ENCODE results near the gene OR4F6.
"Not testable (repeated sequence)": the region's sequence is repeated elsewhere in the genome, so short reads cannot be mapped to it uniquely, and the experiment has no call there.

Gene OR4F6, protein sequence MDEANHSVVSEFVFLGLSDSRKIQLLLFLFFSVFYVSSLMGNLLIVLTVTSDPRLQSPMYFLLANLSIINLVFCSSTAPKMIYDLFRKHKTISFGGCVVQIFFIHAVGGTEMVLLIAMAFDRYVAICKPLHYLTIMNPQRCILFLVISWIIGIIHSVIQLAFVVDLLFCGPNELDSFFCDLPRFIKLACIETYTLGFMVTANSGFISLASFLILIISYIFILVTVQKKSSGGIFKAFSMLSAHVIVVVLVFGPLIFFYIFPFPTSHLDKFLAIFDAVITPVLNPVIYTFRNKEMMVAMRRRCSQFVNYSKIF

DNA sequence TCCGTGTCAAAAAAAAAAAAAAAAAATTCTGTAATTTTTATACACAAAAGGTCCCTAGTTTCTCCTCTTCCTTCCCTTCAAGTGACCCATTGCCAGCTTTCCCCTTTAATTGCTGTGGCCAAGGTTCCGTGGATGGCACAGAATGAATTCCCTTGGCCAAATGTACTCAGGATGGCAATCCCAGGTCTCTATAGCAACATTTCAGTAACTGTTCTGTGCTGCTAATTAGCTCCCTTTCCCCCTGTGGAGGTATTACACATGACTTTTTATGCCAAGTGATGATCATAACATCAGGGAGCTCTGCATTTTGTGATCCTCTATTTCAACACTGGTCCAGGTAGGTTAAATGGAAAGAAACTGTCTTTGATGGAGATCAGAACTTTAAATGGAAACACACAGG is at the start of gene OR4F6:
OR4F6 (plus strand) TSS at position 301 of the 400 bp plus-strand sequence. CDS start 2,211 bp downstream, outside the sequence.
- no peak for DNase-seq

DNA sequence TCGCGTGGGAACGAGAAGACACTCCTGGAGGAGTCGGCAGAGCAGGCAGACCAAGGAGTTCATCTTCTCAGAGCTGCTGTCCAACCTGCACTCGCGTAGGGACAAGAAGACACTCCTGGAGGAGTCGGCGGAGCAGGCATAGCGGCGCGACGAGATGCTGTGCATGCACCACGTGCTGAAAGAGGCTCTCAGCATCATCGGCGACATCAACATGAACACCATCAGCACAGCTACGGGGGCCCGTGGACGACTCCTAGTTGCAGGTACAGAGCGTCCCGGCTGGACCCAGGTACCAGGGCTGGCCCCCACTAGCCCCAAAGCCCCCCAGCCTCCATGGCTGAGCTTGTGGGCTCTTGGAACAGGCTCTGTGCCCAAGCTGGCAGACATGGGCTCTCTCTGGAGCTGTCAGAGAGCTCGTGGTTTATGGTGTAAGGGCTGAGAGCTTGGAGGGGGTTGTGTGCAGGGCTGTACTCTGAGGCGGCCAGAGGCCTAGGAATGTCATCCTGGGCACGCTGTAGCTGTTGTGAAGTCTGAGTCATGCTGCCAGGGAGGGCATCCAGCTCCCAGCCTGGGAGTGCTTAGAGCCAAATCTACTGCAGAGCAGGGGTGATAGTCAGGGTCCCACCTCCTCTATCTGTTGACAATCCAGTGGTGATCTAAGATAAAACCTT is 38.5 kb upstream of the OR4F6 start:
- DNase-seq, result not testable (repeated sequence)

DNA sequence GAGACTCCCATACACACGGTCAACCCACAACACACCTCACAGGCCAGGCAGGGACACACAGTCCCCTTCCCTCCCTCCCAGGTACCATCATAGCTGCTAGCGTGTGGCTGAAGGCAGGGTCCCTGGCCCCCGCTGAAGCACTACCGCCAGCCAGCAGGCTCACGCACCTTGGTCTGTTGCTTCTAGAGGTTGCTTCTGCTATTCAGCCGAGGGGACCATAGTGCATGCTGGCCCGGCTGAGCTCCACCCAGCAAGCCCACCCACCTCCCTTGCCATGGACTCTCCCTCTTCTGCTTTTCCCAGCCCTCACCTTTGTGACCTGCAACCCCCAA is 38.0 kb upstream of the OR4F6 start:
- DNase-seq, result not testable (repeated sequence)

DNA sequence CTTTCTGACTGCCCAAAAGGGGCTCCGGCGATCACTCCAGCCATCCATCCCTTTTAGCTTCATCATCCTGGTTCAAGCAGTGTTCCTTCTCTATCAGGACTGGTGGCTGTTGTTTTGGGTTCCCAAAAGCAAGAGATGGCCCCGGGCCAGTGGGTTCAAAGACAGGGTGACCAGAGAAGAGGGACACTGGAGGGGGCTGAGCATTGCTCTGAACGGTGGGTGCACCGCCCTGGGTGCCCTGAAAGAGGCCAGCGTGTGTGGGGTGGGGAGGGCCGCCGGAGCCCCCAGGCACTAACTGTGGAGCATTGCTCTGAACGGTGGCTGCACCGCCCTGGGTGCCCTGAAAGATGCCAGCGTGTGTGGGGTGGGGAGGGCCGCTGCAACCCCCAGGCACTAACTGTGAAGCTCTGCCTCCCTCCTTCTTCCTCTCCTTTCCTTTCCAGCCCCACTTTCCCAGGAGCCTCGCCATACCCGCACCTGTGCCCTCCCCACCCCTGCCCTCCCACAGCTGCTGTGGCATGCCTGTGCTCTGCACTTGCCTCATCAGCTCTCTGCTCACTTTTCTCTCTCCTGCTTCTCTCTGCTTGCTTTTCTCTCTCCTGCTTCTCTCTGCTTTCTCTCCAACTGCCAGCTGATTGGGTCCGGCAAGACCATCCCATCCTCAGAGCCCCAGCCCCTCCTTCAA is 37.4 kb upstream of the OR4F6 start:
- DNase-seq, result no peak

DNA sequence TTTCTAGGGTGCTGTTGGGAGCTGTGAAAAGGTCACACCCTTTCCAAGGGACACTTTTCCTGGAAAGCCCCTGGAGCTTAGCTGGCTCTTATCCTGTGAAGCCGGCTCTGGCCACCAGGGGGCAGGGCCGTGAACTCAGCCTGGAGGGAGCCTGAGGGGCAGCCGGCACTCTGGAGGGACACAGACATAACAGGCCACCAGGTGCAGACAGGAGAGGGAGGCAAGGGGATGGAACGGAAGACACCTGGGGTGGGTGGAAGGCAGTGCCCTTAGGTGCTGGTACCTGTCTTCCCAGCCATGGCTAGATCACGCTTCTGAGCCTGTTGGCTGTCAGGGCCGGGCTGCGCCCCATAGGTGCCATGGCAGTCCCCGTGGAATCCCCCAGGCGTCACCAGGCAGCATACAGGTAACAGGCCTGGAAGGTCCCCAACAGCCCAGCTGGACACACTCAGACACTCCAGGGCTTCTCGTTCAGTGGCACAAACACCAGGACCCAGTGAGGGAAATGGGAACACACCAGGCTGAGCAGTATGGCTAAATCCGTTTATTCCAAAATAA is 36.1 kb upstream of the OR4F6 start:
- not testable (repeated sequence) for DNase-seq

DNA sequence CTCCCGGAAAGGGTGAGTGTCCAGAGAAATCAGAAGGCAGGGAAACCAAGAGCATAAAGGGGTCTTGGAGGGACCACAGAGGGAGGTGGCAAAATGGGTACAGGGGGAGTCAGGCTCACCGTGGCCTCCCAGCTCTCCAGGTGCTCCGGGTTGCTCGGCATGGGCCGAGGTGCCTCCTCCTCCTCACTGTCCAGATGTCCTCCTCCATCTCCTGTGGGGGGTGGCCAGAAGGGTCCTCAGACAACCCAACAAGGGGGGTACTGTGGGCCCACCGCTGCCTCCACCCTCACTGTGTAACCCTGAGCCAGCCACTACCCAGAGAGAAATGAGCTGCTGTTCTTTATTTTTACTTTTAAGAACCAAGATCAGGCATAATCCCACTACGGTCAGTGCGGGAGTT is 30.4 kb upstream of the OR4F6 start:
- DNase-seq, result no peak

DNA sequence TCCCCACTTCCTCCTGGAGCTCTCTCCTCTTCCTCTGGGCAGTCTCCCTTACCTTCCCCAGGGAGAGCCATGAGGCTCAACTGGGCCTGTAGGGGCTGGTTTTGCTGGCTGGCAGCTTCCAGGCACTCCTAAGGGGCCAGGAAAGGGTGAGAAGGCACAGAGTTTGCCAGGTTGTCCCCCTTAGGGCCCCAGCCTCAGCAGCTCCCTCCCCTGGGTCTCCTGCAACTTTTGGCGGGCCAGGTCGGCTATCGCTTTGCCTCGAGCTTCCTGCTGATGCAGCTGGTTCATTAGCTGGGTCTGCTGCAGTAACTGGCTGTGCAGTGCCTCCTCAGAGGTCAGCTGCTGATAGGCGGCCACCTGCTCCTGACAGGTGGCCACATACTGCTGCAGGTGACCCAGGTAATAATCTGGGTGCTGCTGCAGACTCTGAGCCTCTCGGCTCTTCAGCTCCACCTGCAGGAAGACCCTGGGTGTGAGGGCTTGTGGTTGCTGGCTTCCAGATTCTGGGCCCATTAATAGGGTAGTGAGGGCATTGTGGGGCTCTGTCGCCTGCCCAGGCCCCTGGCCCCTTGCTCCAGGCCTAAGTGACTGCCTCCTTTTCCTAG is 29.7 kb upstream of the OR4F6 start:
- no peak for DNase-seq

DNA sequence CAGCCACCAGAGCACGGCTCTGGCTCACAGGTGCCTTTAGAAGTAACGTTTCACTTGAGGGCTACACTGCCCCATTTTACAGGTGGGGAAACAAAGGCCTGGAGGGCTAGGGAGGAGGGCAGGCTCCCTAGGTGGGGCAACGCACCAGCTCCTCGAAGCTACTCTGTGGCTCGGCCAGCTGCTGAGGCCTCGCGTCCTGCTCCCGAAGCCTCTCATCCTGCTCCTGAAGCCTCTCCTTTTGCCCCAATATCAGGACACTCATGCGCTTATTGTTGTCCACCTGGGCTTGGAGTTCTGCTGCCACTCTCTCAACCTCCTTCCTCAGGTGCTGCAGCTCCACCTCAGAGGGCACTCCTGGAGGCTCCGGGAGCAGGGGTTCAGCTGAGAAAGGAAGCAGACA is 28.2 kb upstream of the OR4F6 start:
- DNase-seq, result no peak

DNA sequence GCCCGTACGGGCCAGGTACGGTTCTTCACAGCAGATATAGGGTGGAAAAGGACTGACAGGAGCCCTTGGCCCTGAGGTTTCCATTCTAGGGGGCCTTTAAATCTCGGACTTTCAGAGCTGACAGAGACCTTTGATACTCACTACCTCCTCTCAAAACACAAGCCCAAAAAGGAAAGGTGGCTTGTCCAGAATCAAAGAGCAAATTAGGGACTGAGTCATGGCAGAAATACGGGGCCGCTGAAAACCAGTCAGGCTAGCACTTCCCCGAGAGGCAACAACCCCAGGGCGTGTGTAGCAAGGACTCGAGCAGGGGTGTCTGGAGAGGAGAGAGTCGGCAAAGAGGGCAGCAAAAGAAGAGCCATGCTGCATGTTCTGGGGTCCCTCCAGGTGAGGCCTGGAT is 24.7 kb upstream of the OR4F6 start:
- not testable (repeated sequence) for DNase-seq

DNA sequence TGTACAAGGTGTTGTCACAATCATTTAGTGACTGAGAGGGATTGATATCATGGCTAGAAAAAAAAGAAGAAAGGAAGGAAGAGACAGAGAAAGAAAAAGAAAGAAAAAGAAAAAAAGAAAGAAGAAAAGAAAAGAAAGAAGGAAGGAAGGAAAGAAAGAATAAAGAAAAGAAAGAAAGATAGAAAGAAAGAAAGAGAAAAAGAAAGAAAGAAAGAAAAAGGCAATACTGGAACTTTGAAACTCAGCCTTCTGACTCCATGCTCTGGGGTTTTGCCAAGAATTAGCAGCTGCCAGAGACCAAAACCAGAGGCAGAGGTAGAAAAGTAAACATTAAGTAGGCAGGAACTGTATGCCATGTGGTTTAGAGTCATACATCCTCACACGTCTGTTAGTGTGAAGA is 23.1 kb upstream of the OR4F6 start:
- peak; percentile 0 for DNase-seq

DNA sequence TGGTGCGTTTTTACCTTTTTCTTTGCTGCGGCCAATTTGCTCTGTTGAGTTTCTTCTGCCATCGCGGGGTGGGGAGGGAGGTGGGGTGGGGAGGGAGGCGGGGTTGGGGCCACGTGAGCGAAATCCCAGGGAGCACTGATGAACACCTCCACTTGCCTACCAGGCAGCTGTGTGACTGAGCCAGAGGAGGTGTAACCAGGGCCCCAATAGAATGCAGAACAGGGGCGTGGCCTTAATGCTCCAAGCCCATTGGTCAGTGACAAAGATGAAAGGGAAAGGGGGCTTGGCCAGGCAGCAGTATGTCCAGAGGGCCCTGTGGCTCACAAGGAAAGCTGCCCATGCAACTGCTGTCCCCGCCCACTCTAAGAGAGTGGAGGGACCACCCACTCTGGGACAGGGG is 21.4 kb upstream of the OR4F6 start:
- no peak for DNase-seq

DNA sequence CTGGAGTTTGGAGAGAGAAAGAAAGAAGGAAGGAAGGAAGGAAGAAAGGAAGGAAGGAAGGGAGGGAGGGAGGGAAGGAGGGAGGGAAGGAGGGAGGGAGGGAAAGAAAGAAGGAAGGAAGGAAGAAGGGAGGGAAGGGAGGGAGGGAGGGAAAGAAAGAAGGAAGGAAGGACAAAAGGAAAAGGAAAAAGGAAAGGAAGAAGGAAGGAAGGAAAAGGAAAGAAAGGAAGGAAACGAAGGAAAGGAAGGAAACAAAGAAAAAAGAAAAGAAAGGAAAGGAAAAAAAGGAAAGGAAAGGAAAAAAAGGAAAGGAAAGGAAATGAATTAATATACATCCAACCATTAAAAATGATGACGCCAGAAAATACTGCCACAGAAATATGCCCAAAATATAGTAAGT is 18.7 kb upstream of the OR4F6 start:
- DNase-seq, result no peak

DNA sequence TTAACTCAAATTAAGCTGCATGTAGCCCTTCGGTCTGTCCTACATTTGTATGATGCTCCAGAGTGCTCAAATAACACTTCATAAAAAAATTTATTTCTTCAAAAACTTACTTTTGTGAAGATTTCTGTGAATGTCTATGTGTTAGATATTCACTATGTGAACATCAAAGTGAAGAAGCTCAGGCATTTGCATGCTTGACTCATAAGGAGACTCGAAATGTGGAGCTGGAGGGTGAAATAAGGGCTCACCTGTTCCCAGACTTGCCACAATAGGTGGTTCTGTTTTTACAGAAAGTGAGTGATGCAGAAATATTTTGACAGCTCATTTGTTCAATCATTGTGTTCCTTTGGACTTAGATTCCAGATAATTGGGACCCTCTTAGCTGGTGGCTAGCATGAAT is 16.9 kb upstream of the OR4F6 start:
- DNase-seq, result not testable (repeated sequence)

DNA sequence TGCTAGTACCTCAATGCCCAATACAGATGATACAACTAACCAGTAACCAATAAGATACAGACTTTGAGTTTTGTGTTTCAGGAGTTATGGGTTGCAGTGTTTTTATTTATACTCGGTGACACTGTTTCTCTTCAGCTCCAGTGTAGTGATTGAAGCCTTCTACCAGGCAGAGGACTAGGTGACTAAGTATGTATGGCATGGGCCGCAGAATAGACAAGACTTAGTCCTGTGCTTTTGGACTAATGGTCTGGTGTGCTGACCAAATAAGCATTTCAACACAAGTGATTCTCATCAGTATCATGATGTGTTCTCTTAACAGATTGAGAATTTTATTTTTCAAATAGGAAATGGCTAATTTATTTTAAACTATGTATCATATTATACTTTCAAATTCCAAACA is 15.3 kb upstream of the OR4F6 start:
- DNase-seq, result not testable (repeated sequence)

DNA sequence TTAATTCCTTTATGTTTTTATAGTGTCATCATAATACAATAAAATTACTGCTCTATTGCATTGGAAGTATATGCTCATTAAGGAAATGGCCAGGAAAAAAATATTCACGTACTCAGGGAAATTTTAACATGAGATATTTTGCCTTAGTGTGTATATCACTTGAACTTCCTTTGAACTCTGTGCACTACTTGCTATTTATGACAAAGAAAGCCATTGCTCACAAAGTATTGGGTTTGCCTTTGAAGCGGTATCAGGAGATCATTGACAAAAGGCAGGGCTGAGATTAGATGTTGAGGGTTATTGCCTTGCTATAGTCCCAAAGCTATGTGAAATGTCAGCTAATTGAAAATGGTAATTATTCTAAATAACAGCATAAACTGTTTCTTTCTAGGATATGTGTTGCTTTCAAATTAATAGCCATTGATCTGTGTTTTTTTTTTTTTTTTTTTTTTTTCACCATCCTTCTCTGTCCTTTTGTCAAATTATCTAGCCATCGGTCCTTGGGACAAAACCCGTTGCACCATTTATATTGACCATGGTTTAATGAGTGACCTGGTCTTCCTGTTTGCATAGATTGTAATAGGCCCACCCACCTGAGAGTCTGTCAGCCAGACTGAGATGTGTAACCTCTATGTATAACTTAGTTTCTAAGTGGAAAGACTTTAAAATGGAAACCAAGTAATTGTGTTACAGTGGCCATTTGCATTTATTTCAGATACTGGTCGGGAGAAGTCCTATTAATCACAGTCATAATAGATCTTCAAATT is 14.6 kb upstream of the OR4F6 start:
- DNase-seq, result not testable (repeated sequence)

DNA sequence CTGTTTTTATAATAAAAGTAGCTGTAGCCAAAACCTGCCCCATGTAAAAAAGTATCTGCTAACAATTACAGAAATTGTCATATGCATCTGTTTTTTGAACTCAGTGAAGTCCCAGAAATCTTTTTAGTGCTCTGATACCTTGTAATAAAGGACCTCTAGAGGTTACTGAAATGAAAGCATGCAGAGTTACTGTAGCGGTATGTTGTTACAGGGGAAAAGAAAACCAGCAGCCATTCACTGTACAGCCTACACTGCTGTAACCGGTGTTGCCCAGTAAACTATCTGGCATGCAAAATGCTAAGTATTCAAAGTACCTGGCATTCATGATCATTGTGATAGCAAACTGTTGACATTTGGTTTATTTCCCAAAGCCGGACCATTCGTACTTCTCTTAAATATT is 12.6 kb upstream of the OR4F6 start:
- DNase-seq, result not testable (repeated sequence)

DNA sequence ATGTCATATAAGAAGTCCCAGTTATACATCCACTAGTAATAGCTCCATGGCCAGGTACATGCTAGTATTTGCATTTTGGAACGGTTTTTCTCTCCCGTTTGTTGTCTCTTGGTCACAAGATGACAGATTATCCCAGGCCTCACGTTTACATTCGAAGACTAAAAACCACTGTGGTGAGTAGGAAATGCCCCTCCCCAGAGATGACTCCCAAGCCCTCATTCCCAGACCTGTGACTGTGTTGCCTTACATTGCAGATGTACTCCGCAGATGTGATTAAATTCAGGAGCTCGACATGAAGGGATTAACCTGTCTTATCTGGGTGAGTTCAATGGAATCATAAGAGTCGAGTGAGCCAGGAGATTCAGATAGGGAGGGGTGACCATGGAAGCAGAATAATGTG is 9.3 kb upstream of the OR4F6 start:
- not testable (repeated sequence) for DNase-seq

DNA sequence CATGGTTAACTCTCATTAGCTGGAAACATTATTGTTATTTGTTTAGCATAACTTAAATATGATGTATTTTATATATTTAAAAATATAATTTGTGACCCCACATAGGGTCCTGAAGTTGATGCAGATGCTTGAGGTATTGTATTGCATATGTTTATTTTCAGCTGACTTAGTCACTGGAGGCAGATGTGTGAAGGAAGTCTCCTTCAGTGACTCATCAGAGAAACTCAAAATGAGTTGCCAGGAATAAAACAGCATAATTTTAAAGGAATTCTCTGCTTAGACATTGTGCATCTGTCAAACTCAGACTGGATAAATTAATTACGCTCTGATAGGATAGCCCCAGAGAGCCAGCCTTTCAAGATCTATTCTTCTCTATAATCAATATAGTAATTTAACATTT is 7.9 kb upstream of the OR4F6 start:
- DNase-seq, result no peak

DNA sequence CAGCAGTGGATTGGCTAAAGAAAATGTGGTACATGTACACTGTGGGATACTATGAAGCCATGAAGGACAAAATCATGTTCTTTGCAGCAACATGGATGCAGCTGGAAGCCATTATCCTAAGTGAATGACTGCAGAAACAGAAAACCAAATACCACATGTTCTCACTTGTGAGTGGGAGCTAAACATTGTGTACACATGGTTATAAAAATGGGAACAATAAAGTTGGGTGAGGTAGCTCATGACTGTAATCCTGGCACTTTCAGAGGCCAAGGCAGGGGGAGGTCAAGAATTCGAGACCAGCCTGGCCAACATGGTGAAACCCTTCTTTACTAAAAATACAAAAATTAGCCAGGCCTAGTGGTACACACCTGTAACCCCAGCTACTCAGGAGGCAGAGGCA is 3.6 kb upstream of the OR4F6 start:
- no peak for DNase-seq

DNA sequence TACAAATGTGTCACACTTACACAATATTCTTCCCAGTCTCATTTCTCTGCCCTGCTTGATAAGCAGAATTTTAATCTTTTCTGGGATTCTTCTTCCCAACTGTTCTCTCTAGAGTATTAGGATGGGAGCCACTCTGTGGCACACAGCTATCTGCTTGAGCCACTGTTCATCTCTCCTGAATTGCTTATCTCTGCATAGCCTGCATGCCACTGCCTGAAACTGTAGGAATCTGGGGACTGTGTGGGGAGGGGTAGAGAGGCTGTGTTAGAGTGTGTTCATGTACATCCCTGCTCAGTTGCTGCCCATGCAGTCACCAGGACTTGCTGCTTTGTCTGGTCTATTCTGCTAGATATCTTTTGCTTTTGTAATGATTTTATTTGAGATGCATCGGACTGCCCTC is 2.3 kb upstream of the OR4F6 start:
- no peak for DNase-seq

DNA sequence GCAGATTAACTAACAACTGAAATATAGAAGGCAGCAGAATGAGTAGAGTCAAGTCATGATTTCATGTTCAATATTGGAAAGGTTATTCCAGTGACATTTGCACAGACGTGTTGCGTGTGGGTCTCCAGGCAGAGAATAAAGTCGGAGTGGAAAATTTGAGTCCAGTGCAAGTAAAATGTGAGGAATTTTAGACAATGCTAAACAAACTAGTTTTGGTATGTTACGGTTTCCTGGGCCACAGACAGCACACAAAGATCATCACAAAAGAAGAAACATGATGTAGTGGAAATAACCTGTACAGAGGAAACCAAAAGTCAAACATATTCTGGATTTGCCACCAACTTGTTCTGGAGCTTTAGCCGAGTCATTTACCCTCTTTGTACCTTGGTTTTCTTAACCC is 367 bp downstream of the OR4F6 start:
- no peak for DNase-seq

DNA sequence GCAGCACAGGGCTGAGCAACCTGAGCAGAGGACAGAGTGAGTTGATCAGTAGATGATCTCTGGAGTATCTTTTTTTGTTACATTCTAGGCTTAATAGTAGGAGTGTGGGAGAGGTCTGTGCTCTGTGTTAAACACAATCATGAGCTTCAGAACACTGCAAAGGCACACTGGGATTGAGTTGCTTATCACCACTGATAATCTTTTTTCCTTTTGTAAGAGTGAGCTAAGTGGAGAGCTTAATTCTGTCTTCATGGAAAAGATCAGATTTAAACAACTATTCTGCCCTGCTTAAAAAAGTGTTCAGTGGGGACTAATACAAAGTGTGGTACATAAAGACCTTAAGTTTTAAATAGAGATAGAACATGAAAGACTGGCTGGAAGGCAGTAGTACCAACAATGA is 1.1 kb downstream of the OR4F6 start:
- DNase-seq, result no peak

DNA sequence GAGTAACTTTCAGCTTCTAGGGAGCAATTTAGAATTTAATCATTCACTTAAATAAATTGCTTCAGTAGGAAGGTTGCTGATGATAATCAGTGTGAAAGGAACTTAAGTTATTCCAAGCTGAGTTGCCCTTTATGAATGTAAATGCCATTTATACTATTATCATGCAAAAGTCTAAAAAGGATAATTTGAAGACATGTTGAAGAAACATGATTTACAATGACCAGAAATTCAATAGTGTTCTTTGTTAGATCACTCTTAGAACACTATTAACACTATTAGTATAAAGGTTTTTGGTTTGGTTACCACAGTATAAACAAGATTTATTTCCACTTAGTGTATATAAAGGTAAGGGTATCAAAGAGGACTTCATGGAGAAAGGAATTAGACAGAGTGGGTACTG is 1.6 kb downstream of the OR4F6 start:
- DNase-seq, result no peak
